NCI-H2107 treated with DMSO at 0.1 percent for 48 hours (cell line): ENCODE data around the gene SAMD5.

Experiments used
- DNase-seq: peaks from one replicate; lab custom pipeline; 2025; ENCODE audit not compliant: unreplicated experiment; lab: John Stamatoyannopoulos, UW

SAMD5 gene

DNA sequence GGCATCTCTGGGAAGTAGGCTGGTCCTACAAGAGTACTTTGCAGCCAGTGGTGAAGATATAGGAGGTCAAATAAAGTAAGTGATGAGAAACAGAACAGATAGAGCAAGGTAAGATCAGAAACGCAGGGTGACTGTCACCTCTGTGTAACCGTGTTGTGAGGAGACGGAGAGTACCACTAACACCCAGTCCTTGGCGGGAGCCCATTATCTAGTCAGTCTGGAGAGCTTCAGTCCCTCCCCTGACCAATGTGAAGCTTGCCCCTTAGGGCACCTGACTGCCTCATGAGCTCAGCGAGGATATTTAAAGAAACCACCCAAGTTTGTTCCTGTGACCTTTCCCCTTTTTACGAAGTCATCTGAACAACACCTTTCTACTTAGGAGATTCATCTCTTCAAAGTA, 110.0 kb downstream of the SAMD5 start:
- no peak for DNase-seq

DNA sequence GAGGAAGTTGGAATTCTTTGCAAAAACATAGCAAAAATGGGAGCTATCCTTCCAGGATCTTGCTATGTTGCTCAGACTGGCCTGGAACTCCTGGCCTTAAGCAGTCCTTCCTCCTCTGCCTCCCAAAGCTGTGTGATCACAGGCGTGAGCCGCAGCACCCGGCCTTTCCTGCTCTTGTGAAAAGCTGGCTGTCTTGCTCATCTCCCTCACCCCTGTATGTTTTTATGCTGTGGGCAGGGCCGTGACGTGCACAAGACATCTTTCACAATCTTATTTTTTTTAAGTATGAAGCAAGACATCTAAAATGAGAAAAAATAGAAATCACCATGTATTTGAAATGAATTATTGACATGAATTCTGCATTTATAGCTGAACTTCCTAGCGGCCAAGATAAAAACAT, 110.4 kb downstream of the SAMD5 start:
- DNase-seq = no peak
